H9 (cell line): ENCODE data around the gene DAGLB. TPM values are rescaled to one million over a fixed set of nuclear protein-coding genes. Genes with fewer than 3 reads are reported as not detected.
A peak's percentile ranks its signal among the peaks of the same experiment; 100 is the strongest.

Experiments used
- DNase-seq: peaks from one replicate; pipeline ENCODE4 v3.0.0-alpha.2; 2017
- H2AFZ ChIP-seq: one replicate; pipeline ENCODE4 v1.6.1; 2013; ENCODE audit warnings: mild to moderate bottlenecking, low read length, control low read depth, moderate library complexity
- H2AK5ac ChIP-seq: 2 replicates; pipeline ENCODE4 v1.6.1; 2013; ENCODE audit warnings: low read length, control low read depth, mixed read lengths; ENCODE audit not compliant: insufficient read length
- H2BK120ac ChIP-seq: one replicate; pipeline ENCODE4 v1.6.1; 2013; ENCODE audit warnings: low read depth, mild to moderate bottlenecking, low read length, control low read depth, inconsistent platforms; ENCODE audit not compliant: poor library complexity, severe bottlenecking
- H2BK12ac ChIP-seq: 2 replicates; pipeline ENCODE4 v1.6.1; 2013; ENCODE audit warnings: low read length, control low read depth, mixed read lengths, low read depth; ENCODE audit not compliant: insufficient read length
- H2BK15ac ChIP-seq: 2 replicates; pipeline ENCODE4 v1.6.1; 2013; ENCODE audit warnings: low read depth, low read length, control low read depth
- H2BK20ac ChIP-seq: one replicate; pipeline ENCODE4 v1.6.1; 2013; ENCODE audit warnings: low read depth, mild to moderate bottlenecking, low read length, control low read depth, inconsistent platforms; ENCODE audit not compliant: poor library complexity, severe bottlenecking
- H2BK5ac ChIP-seq: 2 replicates; pipeline ENCODE4 v1.6.1; 2013; ENCODE audit warnings: low read length, control low read depth, mixed read lengths; ENCODE audit not compliant: insufficient read length
- H3K14ac ChIP-seq: 2 replicates; pipeline ENCODE4 v1.6.1; 2013; ENCODE audit warnings: low read length, control low read depth; ENCODE audit not compliant: insufficient read depth
- H3K18ac ChIP-seq: 2 replicates; pipeline ENCODE4 v1.6.1; 2013; ENCODE audit warnings: low read depth, mild to moderate bottlenecking, mixed read lengths, low read length, control low read depth; ENCODE audit not compliant: insufficient read length
- H3K23ac ChIP-seq: 2 replicates; pipeline ENCODE4 v1.6.1; 2013; ENCODE audit warnings: low read length, control low read depth, mixed read lengths, low read depth; ENCODE audit not compliant: insufficient read length
- H3K23me2 ChIP-seq: 2 replicates; pipeline ENCODE4 v1.6.1; 2013; ENCODE audit warnings: low read depth, mild to moderate bottlenecking, mixed read lengths, low read length, control low read depth; ENCODE audit not compliant: insufficient read length, poor library complexity, severe bottlenecking
- H3K27ac ChIP-seq: 2 replicates; pipeline ENCODE4 v1.5.1; 2013; ENCODE audit warnings: low read length, control low read depth, mixed read lengths, low read depth; ENCODE audit not compliant: insufficient read length
- H3K27me3 ChIP-seq: 2 replicates; pipeline ENCODE4 v1.6.1; 2013; ENCODE audit warnings: low read length, control low read depth, inconsistent platforms; ENCODE audit not compliant: insufficient read depth
- H3K4ac ChIP-seq: 2 replicates; pipeline ENCODE4 v1.6.1; 2013; ENCODE audit warnings: low read depth, mild to moderate bottlenecking, control low read depth, inconsistent platforms, low read length, moderate library complexity
- H3K4me1 ChIP-seq: 2 replicates; pipeline ENCODE4 v1.6.1; 2013; ENCODE audit warnings: low read length, control low read depth, inconsistent platforms; ENCODE audit not compliant: insufficient read depth
- H3K4me2 ChIP-seq: 2 replicates; pipeline ENCODE4 v1.6.1; 2013; ENCODE audit warnings: low read length, control low read depth, mixed read lengths; ENCODE audit not compliant: insufficient read length, insufficient read depth
- H3K56ac ChIP-seq: 2 replicates; pipeline ENCODE4 v1.6.1; 2013; ENCODE audit warnings: low read depth, mild to moderate bottlenecking, mixed read lengths, low read length, control low read depth; ENCODE audit not compliant: insufficient read length
- H3K79me1 ChIP-seq: 2 replicates; pipeline ENCODE4 v1.6.1; 2013; ENCODE audit warnings: low read depth, mild to moderate bottlenecking, moderate library complexity, low read length, control low read depth, inconsistent platforms; ENCODE audit not compliant: insufficient read depth, poor library complexity, severe bottlenecking
- H3K79me2 ChIP-seq: 2 replicates; pipeline ENCODE4 v1.6.1; 2013; ENCODE audit warnings: low read length, control low read depth, inconsistent platforms; ENCODE audit not compliant: insufficient read depth
- H3K9ac ChIP-seq: 2 replicates; pipeline ENCODE4 v1.6.1; 2013; ENCODE audit warnings: low read length, control low read depth, mixed read lengths; ENCODE audit not compliant: insufficient read length; ENCODE audit errors: extremely low read depth
- H3K9me3 ChIP-seq: one replicate; pipeline ENCODE4 v1.6.1; 2013; ENCODE audit warnings: low read depth, low read length, inconsistent platforms; ENCODE audit not compliant: control insufficient read depth
- H3T11ph ChIP-seq: one replicate; pipeline ENCODE4 v1.6.1; 2013; ENCODE audit warnings: mild to moderate bottlenecking, low read length, control low read depth, inconsistent platforms
- H4K20me1 ChIP-seq: one replicate; pipeline ENCODE4 v1.6.1; 2013; ENCODE audit not compliant: control insufficient read depth, insufficient read length, insufficient read depth
- H4K5ac ChIP-seq: 2 replicates; pipeline ENCODE4 v1.6.1; 2013; ENCODE audit warnings: low read depth, mild to moderate bottlenecking, mixed read lengths, low read length, control low read depth; ENCODE audit not compliant: insufficient read length
- H4K8ac ChIP-seq: replicated peaks from 2 replicates; pipeline ENCODE4 v1.6.1; 2013; ENCODE audit warnings: low read length, control low read depth, mixed read lengths, low read depth; ENCODE audit not compliant: insufficient read length
- H4K91ac ChIP-seq: 2 replicates; pipeline ENCODE4 v1.6.1; 2013; ENCODE audit warnings: low read depth, mild to moderate bottlenecking, moderate library complexity, mixed read lengths, low read length, control low read depth; ENCODE audit not compliant: insufficient read length
- H3K27ac Mint-ChIP-seq, 3 experiments: 2 replicates in 2 of 3; 3 replicates in 1 of 3; pipeline ENCODE4 v1.8.0; 2020 to 2021; ENCODE audit warnings: mixed read lengths in 3 of 3, mild to moderate bottlenecking in 1 of 3, moderate library complexity in 1 of 3
- H3K27me3 Mint-ChIP-seq: 2 replicates; pipeline ENCODE4 v1.8.0; 2021; ENCODE audit warnings: low read depth, mild to moderate bottlenecking, moderate library complexity, mixed read lengths
- H3K36me3 Mint-ChIP-seq, 3 experiments: 2 replicates in 2 of 3; 3 replicates in 1 of 3; pipeline ENCODE4 v1.8.0; 2020 to 2021; ENCODE audit warnings: low read depth in 3 of 3, mixed read lengths in 3 of 3; ENCODE audit not compliant: insufficient read depth in 1 of 3
- H3K4me1 Mint-ChIP-seq, 2 experiments: 2 replicates each; pipeline ENCODE4 v1.8.0; 2020; ENCODE audit warnings: mixed read lengths in 2 of 2
- H3K4me3 Mint-ChIP-seq, 2 experiments: 2 replicates in 1 of 2; 3 replicates in 1 of 2; pipeline ENCODE4 v1.8.0; 2020 to 2021; ENCODE audit warnings: mild to moderate bottlenecking in 2 of 2, mixed read lengths in 2 of 2, moderate library complexity in 1 of 2
- H3K9me3 Mint-ChIP-seq, 2 experiments: 2 replicates in 1 of 2; 3 replicates in 1 of 2; pipeline ENCODE4 v1.8.0; 2020; ENCODE audit warnings: mild to moderate bottlenecking in 2 of 2, mixed read lengths in 2 of 2, moderate library complexity in 1 of 2
- WGBS: extraction: QIAGEN DNeasy Blood & Tissue Kit; methylation state at CpG from one replicate; pipeline ENCODE4 v1.1.7; 2013; ENCODE audit warnings: missing lambda C conversion rate, low lambda C conversion rate, mixed read lengths; ENCODE audit not compliant: insufficient read length; ENCODE audit errors: extremely low coverage; 5-methylcytosine and 5-hydroxymethylcytosine counted together
- total RNA-seq: library from RNA; stranded (reverse); gene quantifications from 2 replicates; pipeline ENCODE4 v1.2.1, GENCODE V29; 2021
- TF ChIP-seq, protein P1 (sequence below): fragments of 200-600 bp; sonication (generic); conservative IDR thresholded peaks from 3 replicates; pipeline ENCODE4 v1.8.0; 2021; ENCODE audit warnings: antibody characterized with exemption, mild to moderate bottlenecking

Gene DAGLB
- total RNA-seq, 1 experiment from 2014 or later, result 46.4 TPM

DNA sequence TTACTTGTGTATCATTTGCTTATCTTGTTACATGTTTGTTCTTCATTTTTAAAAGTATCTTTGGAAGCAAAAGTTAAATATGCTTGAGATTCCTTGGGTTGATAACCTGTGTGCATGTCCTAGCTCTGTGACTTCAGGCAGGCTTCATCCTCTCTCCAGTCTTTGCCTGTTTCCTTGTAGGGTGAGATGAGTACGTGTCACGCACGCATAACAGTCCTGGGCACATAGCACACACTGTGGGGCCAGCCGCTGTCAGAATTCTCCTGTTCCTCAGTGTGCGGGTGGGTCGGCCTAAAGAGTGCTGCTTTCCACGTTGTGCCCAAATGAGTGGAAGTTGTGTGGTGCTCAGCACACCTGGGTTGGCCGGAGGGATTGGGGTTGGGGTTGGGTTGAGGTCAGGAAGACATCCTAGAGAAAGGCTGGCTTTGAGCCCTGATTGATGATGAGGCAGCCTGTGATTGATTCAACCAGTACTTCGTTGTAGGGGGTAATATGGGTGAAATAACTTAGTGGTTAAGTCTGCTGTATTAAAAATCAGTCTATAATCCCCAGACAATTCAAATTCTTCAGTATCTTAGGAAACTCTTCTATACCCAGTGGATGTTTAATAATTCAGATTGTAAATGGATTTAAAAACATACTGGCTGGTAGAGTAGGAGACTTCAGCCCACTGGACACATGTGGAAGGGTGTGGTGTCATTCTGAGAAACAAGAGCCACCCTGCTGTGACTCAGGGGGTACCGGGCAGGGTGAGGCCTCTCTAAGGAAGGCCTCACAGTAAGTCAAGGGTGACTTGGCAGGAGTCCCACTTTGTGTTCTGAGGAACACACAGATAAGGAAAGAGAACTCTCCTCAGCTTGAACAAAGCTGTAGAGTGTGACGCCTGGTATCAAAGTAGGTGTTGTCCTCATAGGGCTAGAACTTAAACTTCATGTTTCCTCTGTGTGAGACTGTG, 54.8 kb downstream of the DAGLB start:
- Histone ChIP-seq H4K8ac (no peak overlapping the region), H2BK12ac (no peak overlapping the region), H4K20me1 (no peaks in the 10 kb centered on the region), H2BK5ac (no peak overlapping the region), H3K4me2 (no peak overlapping the region), H3K27me3 (no peaks in the 10 kb centered on the region), H3T11ph (no peak overlapping the region), H3K79me1 (peaks cover 6% of the 10 kb centered on the region), H4K5ac (no peak overlapping the region), H2AK5ac (no peak overlapping the region), H3K9ac (no peak overlapping the region), H3K27ac (no peak overlapping the region), H3K23me2 (no peaks in the 10 kb centered on the region), H3K4ac (no peak overlapping the region), H2BK15ac (no peak overlapping the region), H2AFZ (no peak overlapping the region), H3K56ac (no peak overlapping the region), H3K14ac (no peak overlapping the region), H4K91ac (no peak overlapping the region), H2BK20ac (no peak overlapping the region), H3K79me2 (peaks cover 42% of the 10 kb centered on the region; the same call in 1 of the 2 replicates), H3K4me1 (no peaks in the 10 kb centered on the region), H3K9me3 (no peaks in the 10 kb centered on the region), H3K18ac (no peak overlapping the region), H3K23ac (no peak overlapping the region), H2BK120ac (no peak overlapping the region)
- Mint-ChIP-seq H3K4me1 (peaks cover 8 to 24% of the 10 kb centered on the region in 2 experiments), H3K4me3 (no peak overlapping the region), H3K9me3 (no peaks in the 10 kb centered on the region), H3K27me3 (no peaks in the 10 kb centered on the region), H3K27ac (peak overlapping the region in 2 of 3 experiments; percentile 65 to 79; a peak in 3 of 7 replicates), H3K36me3 (peaks cover 49 to 73% (median 71%) of the 10 kb centered on the region in 3 experiments)
- WGBS, result no CpG with 5 or more reads among the region's 11 CpGs
- no peak for DNase-seq
- TF ChIP-seq, protein P1, sequence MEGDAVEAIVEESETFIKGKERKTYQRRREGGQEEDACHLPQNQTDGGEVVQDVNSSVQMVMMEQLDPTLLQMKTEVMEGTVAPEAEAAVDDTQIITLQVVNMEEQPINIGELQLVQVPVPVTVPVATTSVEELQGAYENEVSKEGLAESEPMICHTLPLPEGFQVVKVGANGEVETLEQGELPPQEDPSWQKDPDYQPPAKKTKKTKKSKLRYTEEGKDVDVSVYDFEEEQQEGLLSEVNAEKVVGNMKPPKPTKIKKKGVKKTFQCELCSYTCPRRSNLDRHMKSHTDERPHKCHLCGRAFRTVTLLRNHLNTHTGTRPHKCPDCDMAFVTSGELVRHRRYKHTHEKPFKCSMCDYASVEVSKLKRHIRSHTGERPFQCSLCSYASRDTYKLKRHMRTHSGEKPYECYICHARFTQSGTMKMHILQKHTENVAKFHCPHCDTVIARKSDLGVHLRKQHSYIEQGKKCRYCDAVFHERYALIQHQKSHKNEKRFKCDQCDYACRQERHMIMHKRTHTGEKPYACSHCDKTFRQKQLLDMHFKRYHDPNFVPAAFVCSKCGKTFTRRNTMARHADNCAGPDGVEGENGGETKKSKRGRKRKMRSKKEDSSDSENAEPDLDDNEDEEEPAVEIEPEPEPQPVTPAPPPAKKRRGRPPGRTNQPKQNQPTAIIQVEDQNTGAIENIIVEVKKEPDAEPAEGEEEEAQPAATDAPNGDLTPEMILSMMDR, result no peak
